HL-60 (cell line): ENCODE data around the gene CEP135.
"Not testable (repeated sequence)": the region's sequence is repeated elsewhere in the genome, so short reads cannot be mapped to it uniquely, and the experiment has no call there.

ENCODE experiments used
- DNase-seq, 2 experiments: peaks; one replicate each; pipeline ENCODE4 v3.0.0-alpha.2; 2010 to 2020; ENCODE audit warnings: low read depth in 1 of 2, low spot score in 1 of 2
- H3K27ac ChIP-seq: fragments of 250-450 bp; sonication (Bioruptor Pico); replicated peaks from 2 replicates; pipeline ENCODE4 v1.5.1; 2020; ENCODE audit warnings: mild to moderate bottlenecking, moderate library complexity
- H3K27me3 ChIP-seq: fragments of 250-450 bp; sonication (Bioruptor Pico); 2 replicates; pipeline ENCODE4 v1.5.1; 2021; ENCODE audit warnings: mild to moderate bottlenecking, moderate library complexity; ENCODE audit not compliant: insufficient read depth, poor library complexity, severe bottlenecking
- H3K4me3 ChIP-seq: replicated peaks from 2 replicates; pipeline ENCODE4 v1.5.1; 2011; ENCODE audit warnings: mild to moderate bottlenecking, control low read depth, low read length; ENCODE audit not compliant: insufficient read depth
- GABPA ChIP-seq: IDR thresholded peaks from 2 replicates; pipeline ENCODE4 v1.6.1; 2012; ENCODE audit warnings: low read depth
- POLR2AphosphoS5 ChIP-seq: IDR thresholded peaks from 2 replicates; pipeline ENCODE4 v1.6.1; 2012; ENCODE audit warnings: low read depth
- SPI1 ChIP-seq: IDR thresholded peaks from 2 replicates; pipeline ENCODE4 v1.6.1; 2012; ENCODE audit warnings: low read depth, mild to moderate bottlenecking, borderline replicate concordance
- TF ChIP-seq, protein P1 (sequence below): IDR thresholded peaks from one replicate; pipeline ENCODE4 v1.5.1; 2011; ENCODE audit warnings: low read length, control low read depth, inconsistent platforms; ENCODE audit not compliant: insufficient read depth
- TF ChIP-seq, protein P2 (sequence below): IDR thresholded peaks from 2 replicates; pipeline ENCODE4 v1.6.1; 2012; ENCODE audit warnings: low read depth; ENCODE audit not compliant: insufficient replicate concordance

Gene CEP135

DNA sequence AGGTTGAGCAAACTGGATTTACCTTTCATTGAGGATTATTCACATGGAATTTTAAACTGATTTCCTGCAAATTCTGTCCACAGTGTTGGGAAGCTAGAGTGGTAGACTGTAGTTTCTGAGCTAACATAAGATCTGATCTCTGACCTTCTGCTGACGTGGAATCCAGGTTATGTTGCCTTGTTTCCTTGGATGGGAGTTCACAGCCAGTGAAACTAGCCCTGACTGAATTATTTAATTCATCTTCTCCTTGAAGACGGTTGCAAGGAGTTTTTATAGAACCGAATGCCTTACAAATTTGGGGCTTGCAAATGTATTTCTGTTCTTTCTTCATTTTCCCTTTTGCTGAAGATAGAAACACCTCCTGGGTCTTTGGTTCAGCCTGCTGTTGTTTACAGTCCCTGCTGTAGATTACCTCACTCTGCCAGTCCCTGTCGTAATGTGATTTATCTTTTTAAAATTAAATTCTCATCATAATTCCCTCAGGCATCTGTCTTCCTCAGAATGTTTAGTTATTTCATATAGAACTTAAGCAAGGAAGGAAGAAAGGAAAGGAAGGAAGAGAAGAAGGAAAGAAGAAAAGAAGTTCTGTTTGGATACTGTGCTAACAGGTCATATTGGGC lies 113.9 kb downstream of the CEP135 start:
- Histone ChIP-seq H3K4me3 (no peak overlapping the region), H3K27me3 (no peaks in the 10 kb centered on the region), H3K27ac (no peak overlapping the region)
- TF ChIP-seq GABPA (no peak), SPI1 (no peak), POLR2AphosphoS5 (no peak)
- TF ChIP-seq, protein P1, sequence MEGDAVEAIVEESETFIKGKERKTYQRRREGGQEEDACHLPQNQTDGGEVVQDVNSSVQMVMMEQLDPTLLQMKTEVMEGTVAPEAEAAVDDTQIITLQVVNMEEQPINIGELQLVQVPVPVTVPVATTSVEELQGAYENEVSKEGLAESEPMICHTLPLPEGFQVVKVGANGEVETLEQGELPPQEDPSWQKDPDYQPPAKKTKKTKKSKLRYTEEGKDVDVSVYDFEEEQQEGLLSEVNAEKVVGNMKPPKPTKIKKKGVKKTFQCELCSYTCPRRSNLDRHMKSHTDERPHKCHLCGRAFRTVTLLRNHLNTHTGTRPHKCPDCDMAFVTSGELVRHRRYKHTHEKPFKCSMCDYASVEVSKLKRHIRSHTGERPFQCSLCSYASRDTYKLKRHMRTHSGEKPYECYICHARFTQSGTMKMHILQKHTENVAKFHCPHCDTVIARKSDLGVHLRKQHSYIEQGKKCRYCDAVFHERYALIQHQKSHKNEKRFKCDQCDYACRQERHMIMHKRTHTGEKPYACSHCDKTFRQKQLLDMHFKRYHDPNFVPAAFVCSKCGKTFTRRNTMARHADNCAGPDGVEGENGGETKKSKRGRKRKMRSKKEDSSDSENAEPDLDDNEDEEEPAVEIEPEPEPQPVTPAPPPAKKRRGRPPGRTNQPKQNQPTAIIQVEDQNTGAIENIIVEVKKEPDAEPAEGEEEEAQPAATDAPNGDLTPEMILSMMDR: no peak
- TF ChIP-seq, protein P2, sequence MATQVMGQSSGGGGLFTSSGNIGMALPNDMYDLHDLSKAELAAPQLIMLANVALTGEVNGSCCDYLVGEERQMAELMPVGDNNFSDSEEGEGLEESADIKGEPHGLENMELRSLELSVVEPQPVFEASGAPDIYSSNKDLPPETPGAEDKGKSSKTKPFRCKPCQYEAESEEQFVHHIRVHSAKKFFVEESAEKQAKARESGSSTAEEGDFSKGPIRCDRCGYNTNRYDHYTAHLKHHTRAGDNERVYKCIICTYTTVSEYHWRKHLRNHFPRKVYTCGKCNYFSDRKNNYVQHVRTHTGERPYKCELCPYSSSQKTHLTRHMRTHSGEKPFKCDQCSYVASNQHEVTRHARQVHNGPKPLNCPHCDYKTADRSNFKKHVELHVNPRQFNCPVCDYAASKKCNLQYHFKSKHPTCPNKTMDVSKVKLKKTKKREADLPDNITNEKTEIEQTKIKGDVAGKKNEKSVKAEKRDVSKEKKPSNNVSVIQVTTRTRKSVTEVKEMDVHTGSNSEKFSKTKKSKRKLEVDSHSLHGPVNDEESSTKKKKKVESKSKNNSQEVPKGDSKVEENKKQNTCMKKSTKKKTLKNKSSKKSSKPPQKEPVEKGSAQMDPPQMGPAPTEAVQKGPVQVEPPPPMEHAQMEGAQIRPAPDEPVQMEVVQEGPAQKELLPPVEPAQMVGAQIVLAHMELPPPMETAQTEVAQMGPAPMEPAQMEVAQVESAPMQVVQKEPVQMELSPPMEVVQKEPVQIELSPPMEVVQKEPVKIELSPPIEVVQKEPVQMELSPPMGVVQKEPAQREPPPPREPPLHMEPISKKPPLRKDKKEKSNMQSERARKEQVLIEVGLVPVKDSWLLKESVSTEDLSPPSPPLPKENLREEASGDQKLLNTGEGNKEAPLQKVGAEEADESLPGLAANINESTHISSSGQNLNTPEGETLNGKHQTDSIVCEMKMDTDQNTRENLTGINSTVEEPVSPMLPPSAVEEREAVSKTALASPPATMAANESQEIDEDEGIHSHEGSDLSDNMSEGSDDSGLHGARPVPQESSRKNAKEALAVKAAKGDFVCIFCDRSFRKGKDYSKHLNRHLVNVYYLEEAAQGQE: no peak
- no peak for DNase-seq

DNA sequence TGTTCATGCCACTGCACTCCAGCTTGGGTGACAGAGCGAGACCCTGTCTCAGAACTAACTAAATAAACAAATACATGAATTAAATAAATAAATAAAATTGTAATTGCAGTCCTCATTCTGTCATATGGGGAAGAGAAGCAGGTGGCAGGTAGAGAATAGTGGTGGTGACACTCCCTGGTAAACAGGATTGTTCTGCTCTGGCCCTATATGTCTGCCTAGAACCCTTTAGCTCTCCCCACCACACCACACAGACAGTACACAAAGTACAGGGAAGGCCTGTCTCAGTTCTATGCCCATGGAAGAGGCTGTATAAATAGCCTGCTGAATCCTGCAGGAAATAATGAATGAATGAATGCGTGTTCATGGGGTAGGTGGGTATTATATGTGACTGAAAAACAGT lies 117.7 kb downstream of the CEP135 start:
- H3K4me3 ChIP-seq: no peak overlapping the region
- TF ChIP-seq, protein P2: no peak
- TF ChIP-seq SPI1 (no peak), GABPA (no peak), POLR2AphosphoS5 (no peak)
- TF ChIP-seq, protein P1: no peak
- no peak for DNase-seq
- no peaks in the 10 kb centered on the region for H3K27me3 ChIP-seq
- H3K27ac ChIP-seq: no peak overlapping the region

DNA sequence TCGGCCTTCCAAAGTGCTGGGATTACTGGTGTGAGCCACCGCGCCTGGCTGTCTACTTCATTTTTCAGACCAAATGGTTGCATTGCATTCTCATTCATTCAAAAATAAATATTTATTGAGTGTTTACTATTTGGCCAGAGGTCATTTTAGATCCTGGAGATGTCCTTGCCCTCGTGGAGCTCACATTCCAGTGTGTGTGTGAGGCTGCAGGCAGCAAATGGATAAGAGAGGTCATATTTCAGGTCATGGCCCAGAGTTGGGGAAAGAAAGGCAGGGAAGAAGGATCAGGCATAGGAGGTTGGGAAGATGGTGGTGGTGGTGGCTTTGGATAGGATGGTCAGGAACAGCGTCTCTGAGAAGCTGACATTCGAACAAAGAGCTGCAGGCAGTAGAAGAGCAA lies 119.1 kb downstream of the CEP135 start:
- DNase-seq: no peak
- TF ChIP-seq SPI1 (no peak), GABPA (no peak), POLR2AphosphoS5 (no peak)
- TF ChIP-seq, protein P2: no peak
- TF ChIP-seq, protein P1: no peak
- Histone ChIP-seq H3K27ac (no peak overlapping the region), H3K27me3 (no peaks in the 10 kb centered on the region), H3K4me3 (no peak overlapping the region)

DNA sequence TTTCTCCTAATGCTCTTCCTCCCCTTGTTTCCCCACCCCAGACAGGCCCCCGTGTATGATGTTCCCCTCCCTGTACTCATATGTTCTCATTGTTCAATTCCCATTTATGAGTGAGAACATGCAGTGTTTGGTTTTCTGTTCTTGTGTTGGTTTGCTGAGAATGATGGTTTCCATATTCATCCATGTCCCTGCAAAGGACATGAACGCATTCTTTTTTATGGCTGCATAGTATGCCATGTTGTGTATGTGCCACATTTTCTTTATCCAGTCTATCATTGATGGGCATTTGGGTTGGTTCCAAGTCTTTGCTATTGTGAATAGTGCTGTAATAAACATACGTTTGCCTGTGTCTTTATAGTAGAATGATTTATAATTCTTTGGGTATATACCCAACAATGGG lies 124.0 kb downstream of the CEP135 start:
- not testable (repeated sequence) for H3K27ac ChIP-seq, H3K27me3 ChIP-seq, DNase-seq, H3K4me3 ChIP-seq
